ENCODE measurements around the gene FAM120B.

DNA sequence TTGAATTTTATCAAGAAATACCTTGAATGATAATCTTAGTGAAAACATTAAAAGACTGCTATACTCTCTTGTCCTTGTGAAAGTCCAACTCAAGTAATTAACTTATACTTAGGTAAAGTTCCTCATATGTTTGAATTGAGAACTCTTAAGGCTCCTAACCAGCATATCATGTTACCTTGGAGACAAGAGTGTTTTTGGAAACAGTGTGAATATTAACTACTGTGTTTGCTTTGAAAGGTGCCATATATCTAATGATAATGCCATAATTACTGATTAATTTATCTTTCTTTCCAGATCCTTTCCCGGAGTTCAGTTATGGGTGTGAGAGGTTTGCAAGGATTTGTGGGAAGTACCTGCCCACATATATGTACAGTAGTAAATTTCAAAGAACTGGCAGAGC lies 10.5 kb downstream of the FAM120B start:
- TF ChIP-seq, protein P1, sequence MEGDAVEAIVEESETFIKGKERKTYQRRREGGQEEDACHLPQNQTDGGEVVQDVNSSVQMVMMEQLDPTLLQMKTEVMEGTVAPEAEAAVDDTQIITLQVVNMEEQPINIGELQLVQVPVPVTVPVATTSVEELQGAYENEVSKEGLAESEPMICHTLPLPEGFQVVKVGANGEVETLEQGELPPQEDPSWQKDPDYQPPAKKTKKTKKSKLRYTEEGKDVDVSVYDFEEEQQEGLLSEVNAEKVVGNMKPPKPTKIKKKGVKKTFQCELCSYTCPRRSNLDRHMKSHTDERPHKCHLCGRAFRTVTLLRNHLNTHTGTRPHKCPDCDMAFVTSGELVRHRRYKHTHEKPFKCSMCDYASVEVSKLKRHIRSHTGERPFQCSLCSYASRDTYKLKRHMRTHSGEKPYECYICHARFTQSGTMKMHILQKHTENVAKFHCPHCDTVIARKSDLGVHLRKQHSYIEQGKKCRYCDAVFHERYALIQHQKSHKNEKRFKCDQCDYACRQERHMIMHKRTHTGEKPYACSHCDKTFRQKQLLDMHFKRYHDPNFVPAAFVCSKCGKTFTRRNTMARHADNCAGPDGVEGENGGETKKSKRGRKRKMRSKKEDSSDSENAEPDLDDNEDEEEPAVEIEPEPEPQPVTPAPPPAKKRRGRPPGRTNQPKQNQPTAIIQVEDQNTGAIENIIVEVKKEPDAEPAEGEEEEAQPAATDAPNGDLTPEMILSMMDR (IDR thresholded peaks at IDR 0.05) = no peak
- TF ChIP-seq POLR2A (IDR thresholded peaks at IDR 0.05) = no peak
